Thyroid gland (tissue), 4 donors: ENCODE results near the gene RBM4B. TPM values are rescaled to one million over a fixed set of nuclear protein-coding genes. Genes with fewer than 3 reads are reported as not detected.

Experiments
- DNase-seq, 2 donors: peaks; one replicate each; pipeline ENCODE4 v3.0.0-alpha.2; 2019
- H3K27ac ChIP-seq, 3 donors: fragments of 200-600 bp; sonication (generic); 1 replicate in 2 of 3; 2 replicates in 1 of 3; pipeline ENCODE4 v1.5.1; 2016 to 2019; ENCODE audit warnings: mild to moderate bottlenecking in 1 of 3, moderate library complexity in 1 of 3
- H3K27me3 ChIP-seq: fragments of 200-600 bp; sonication (generic); one replicate; pipeline ENCODE4 v1.5.1; 2019
- H3K36me3 ChIP-seq, 2 donors: fragments of 200-600 bp; sonication (generic); one replicate each; pipeline ENCODE4 v1.5.1; 2016 to 2019
- H3K4me1 ChIP-seq, 2 donors: fragments of 200-600 bp; sonication (generic); one replicate each; pipeline ENCODE4 v1.5.1; 2017 to 2019
- H3K4me3 ChIP-seq, 3 donors: fragments of 200-600 bp; sonication (generic); replicated peaks in 1 of 3; 1 replicate in 2 of 3; 2 replicates in 1 of 3; pipeline ENCODE4 v1.5.1; 2016; ENCODE audit warnings: mild to moderate bottlenecking in 1 of 3
- H3K9me3 ChIP-seq: fragments of 200-600 bp; sonication (generic); one replicate; pipeline ENCODE4 v1.5.1; 2017
- POLR2A ChIP-seq, 2 donors: fragments of 450-650 bp; IDR thresholded peaks; one replicate each; pipeline ENCODE4 v1.6.1; 2017; ENCODE audit warnings: antibody characterized with exemption in 2 of 2, mild to moderate bottlenecking in 2 of 2, moderate library complexity in 1 of 2
- WGBS, 2 donors: methylation state at CpG; one replicate each; pipeline ENCODE4 v1.1.5; 2017; 5-methylcytosine and 5-hydroxymethylcytosine counted together
- intact Hi-C: fragments of 100-400 bp; cut with DNase I; formaldehyde crosslinking; loops from one replicate; pipeline ENCODE4 v1.15.1; 2023
- total RNA-seq, 4 donors: library from RNA; depleted of rRNA; stranded (reverse); fragments of >200 nt; gene quantifications; one replicate each; pipeline ENCODE4 v1.2.3, GENCODE V29; 2016
- TF ChIP-seq, protein P1 (sequence below), 6 experiments: fragments of 200-600 bp in 3 of 6; fragments of 450-650 bp in 3 of 6; sonication (generic) in 3 of 6; IDR thresholded peaks; one replicate each; pipeline ENCODE4 v1.5.1; 2016 to 2019; ENCODE audit warnings: antibody characterized with exemption in 6 of 6, mild to moderate bottlenecking in 2 of 6, inconsistent platforms in 1 of 6, moderate library complexity in 1 of 6

RBM4B gene
- total RNA-seq, 4 donors from 2014 or later: 16.6 to 24.7 (median 24.2) TPM

DNA sequence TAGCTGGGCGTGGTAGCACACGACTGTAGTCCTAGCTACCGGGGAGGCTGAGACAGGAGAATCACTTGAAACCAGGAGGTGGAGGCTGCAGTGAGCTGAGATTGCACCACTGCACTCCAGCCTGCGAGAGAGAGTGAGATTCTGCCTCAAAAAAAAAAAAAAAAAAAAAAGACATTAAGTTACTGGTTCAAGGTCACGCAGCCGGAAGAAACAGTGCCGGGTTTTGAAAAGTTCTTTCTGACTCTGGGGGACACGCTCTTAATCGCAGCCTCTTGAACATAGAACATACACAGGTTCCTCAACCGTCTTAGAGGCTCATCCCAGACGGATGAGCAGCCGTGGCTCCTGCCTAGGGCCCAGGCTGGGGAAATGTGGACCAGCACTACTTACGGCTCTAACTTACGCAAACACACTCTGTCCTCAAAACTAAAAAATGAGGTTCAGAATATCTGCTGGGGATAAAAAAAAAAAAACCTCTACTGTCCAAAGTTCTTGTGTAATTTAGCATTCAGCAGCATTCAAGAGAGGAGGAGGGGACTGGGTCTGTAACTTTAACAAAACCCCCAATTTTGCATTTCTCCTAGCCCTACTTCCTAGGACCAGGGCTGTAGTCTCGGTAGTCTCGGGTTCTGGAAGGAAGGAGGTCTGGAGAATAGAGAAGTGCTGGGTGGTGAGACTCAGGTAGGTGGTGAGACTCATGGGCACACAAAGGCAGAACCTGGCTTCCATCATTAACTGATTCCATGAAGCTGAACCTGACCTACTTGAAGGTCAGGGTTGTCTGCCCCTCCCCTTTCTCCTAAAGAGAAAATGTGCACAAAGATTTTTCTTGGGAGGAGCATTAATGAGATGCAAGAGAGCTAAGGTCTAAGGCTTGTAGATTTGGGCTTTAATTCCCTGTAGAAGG, 45.3 kb upstream of the RBM4B start:
- WGBS, 2 donors: 90 to 92% methylated on average over 16 of the region's 16 CpGs
- no peak for DNase-seq
- Histone ChIP-seq H3K27ac (no peak overlapping the region), H3K9me3 (no peaks in the 10 kb centered on the region), H3K4me1 (peaks cover 0 to 12% of the 10 kb centered on the region in 2 donors), H3K4me3 (no peak overlapping the region), H3K27me3 (no peaks in the 10 kb centered on the region), H3K36me3 (no peaks in the 10 kb centered on the region)
- TF ChIP-seq POLR2A (IDR thresholded peaks at IDR 0.05): no peak
- TF ChIP-seq, protein P1, sequence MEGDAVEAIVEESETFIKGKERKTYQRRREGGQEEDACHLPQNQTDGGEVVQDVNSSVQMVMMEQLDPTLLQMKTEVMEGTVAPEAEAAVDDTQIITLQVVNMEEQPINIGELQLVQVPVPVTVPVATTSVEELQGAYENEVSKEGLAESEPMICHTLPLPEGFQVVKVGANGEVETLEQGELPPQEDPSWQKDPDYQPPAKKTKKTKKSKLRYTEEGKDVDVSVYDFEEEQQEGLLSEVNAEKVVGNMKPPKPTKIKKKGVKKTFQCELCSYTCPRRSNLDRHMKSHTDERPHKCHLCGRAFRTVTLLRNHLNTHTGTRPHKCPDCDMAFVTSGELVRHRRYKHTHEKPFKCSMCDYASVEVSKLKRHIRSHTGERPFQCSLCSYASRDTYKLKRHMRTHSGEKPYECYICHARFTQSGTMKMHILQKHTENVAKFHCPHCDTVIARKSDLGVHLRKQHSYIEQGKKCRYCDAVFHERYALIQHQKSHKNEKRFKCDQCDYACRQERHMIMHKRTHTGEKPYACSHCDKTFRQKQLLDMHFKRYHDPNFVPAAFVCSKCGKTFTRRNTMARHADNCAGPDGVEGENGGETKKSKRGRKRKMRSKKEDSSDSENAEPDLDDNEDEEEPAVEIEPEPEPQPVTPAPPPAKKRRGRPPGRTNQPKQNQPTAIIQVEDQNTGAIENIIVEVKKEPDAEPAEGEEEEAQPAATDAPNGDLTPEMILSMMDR (IDR thresholded peaks at IDR 0.05): no peak
- intact Hi-C loops: no loop called here

DNA sequence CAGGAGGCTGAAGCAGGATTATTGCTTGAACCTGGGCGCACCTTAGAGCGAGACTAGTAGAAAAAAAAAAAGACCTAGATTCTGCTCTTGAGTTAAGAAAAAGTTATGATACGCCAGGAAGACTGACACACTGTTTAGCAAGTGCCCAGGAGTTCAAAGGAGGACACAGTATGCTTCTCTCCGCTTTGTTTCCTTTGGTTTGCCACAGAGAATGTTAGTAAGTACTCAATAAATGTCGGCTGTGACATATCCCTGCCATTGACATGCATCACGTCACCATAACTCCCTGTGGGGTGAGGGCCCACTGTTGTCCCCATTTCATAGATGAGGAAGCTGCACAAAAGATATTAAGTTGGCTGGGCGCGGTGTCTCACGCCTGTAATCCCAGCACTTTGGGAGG, 44.3 kb upstream of the RBM4B start:
- H3K4me1 ChIP-seq: peaks cover 0 to 7% of the 10 kb centered on the region in 2 donors

DNA sequence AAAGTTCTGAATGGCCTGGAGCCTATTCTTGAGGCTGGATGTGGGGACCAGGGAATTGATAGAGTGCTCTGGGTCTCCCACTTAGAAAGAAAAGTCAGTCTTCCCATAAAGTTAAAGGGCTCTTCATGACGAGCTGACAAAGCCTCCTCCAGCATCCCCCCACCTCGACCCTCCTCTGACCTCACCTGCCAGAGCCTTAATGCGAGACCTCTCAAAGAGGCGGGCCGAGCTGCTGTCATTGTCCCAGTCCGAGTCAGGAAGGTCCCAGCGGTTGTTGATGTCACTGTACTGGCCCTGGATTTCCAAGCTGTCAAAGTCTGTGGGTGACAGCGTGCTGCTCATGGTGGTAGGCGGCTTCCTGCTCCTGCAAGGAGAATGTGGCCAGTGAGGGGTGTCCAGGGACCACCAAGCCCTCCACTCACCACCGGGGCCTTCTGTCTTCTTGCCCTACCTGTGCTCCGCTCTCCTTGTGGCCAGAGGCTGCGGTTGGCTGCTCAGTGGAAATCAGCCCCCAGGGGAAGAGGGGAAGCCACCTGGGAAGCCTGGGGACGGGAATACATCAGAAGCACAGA, 43.3 kb upstream of the RBM4B start:
- H3K4me3 ChIP-seq: no peak overlapping the region
- 71 to 76% methylated on average over 13 of the region's 13 CpGs for WGBS, 2 donors
- peaks cover 0 to 7% of the 10 kb centered on the region in 2 donors for H3K4me1 ChIP-seq
- DNase-seq: no peak
- no peaks in the 10 kb centered on the region for H3K9me3 ChIP-seq
- no peak overlapping the region for H3K27ac ChIP-seq
- H3K27me3 ChIP-seq: no peaks in the 10 kb centered on the region
- intact Hi-C loops: no loop called here
- no peaks in the 10 kb centered on the region for H3K36me3 ChIP-seq
- TF ChIP-seq, protein P1 (IDR thresholded peaks at IDR 0.05): no peak
- TF ChIP-seq POLR2A (IDR thresholded peaks at IDR 0.05): no peak

More for the DNA sequence above, 44.3 kb upstream of the RBM4B start:
- DNase-seq: no peak
- intact Hi-C loops: no loop called here
- no peaks in the 10 kb centered on the region for H3K36me3 ChIP-seq
- H3K9me3 ChIP-seq: no peaks in the 10 kb centered on the region
- 94 to 95% methylated on average over 9 of the region's 9 CpGs for WGBS, 2 donors
- no peaks in the 10 kb centered on the region for H3K27me3 ChIP-seq
- H3K4me3 ChIP-seq: no peak overlapping the region
- H3K27ac ChIP-seq: no peak overlapping the region
- TF ChIP-seq, protein P1 (IDR thresholded peaks at IDR 0.05): no peak
- no peak for TF ChIP-seq POLR2A (IDR thresholded peaks at IDR 0.05)

DNA sequence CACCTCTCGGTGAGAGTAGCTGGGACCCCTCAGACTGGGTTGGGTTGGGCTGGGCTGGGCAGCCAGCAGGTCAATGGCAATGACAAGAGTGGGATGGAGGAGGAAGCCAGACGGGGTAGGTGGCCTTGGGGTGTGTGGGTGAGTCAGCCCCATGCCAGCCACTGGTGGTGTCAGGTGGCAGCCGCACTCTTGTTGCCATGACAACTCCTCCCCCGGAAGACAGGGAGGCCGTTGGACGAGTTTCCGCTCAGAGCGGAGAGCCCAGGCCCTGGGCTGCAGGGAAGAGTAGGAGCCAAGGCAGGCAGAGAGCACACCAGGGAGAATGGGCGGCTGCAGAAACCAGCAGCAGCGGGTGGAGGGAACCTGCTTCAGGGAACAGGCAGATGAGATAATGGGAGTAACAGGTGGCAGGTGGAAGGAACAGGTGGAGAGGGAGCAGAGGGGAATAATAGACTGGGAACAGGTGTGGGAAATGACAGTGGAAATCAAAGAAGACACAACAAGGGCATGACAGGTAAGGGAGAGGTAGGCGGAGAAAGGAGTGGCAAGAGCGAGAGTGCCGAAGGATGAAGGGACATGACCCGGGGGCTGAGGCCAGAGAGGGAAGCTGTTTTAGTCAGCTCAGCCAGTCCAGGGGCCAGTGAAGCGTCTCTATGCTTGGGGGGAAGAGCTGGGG, 42.7 kb upstream of the RBM4B start:
- no peak overlapping the region for H3K4me3 ChIP-seq
- H3K27me3 ChIP-seq: no peaks in the 10 kb centered on the region
- no peaks in the 10 kb centered on the region for H3K9me3 ChIP-seq
- DNase-seq: peak; percentile 40 to 56
- H3K36me3 ChIP-seq: no peaks in the 10 kb centered on the region
- intact Hi-C loops: no loop called here
- no peak overlapping the region for H3K27ac ChIP-seq
- WGBS, 2 donors: 60 to 61% methylated on average over 14 to 15 of the region's 15 CpGs
- peaks cover 0 to 7% of the 10 kb centered on the region in 2 donors for H3K4me1 ChIP-seq
- no peak for TF ChIP-seq POLR2A (IDR thresholded peaks at IDR 0.05)
- TF ChIP-seq, protein P1 (IDR thresholded peaks at IDR 0.05): no peak
